WERI-Rb-1 (cell line): ENCODE measurements around the gene ARHGAP30.

Source experiments
- DNase-seq: peaks from one replicate; pipeline ENCODE4 v3.0.0-alpha.2; 2020
- H3K27ac ChIP-seq: fragments of 250-450 bp; sonication (Bioruptor Pico); 2 replicates; pipeline ENCODE4 v1.5.1; 2020; ENCODE audit warnings: mild to moderate bottlenecking, moderate library complexity
- H3K27me3 ChIP-seq: fragments of 250-450 bp; sonication (Bioruptor Pico); 2 replicates; pipeline ENCODE4 v1.5.1; 2021; ENCODE audit warnings: mild to moderate bottlenecking, low read depth, moderate library complexity; ENCODE audit not compliant: insufficient read depth, severe bottlenecking
- H3K36me3 ChIP-seq: fragments of 250-450 bp; sonication (Bioruptor Pico); 2 replicates; pipeline ENCODE4 v1.5.1; 2020; ENCODE audit warnings: mild to moderate bottlenecking, moderate library complexity
- H3K4me3 ChIP-seq: 2 replicates; pipeline ENCODE4 v1.5.1; 2011; ENCODE audit warnings: low read depth, mild to moderate bottlenecking, control low read depth, low read length
- H3K9me3 ChIP-seq: fragments of 250-450 bp; sonication (Bioruptor Pico); 2 replicates; pipeline ENCODE4 v1.5.1; 2021; ENCODE audit warnings: mild to moderate bottlenecking, moderate library complexity; ENCODE audit not compliant: severe bottlenecking
- TF ChIP-seq, protein P1 (sequence below): IDR thresholded peaks from 2 replicates; pipeline ENCODE4 v1.5.1; 2011; ENCODE audit warnings: low read depth, mild to moderate bottlenecking, control low read depth, inconsistent platforms, low read length

Gene ARHGAP30

DNA sequence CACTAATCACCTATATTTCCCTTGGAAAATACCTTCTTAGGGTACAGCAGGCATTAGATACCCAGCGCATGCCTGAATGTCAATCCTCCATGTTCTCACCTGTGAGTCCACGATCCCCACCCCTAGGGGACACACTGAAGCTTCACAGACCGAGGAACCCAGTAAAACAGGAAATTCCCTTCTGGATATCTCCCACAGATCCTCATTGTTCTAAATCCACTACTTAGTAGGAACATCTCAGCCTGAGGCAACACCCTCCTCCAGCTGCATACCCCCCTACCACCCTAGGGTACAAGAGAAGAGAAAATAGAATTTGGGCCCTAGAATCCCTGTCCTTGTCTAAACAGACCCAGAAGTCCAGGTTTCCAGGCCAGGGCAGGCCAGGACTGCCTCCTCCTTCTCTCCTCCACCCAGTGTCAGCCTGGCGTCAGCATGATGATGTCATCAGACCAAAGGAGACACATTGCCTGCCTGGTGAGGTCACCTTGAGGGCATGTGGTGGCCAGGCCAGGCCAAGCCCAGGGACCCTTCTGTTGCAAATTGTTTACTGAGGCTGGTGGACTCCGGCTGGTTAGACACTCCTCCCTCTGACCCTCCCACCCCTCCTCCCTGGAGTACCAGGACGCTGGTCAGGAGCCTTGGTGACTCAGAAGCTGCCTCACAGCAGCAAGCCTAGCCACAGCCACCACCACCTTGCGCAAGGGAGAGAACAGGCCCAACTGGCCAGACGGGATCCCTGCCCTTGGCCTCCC lies 13.5 kb upstream of the ARHGAP30 start:
- H3K27ac ChIP-seq, result peak overlapping the region; percentile 6
- TF ChIP-seq, protein P1, sequence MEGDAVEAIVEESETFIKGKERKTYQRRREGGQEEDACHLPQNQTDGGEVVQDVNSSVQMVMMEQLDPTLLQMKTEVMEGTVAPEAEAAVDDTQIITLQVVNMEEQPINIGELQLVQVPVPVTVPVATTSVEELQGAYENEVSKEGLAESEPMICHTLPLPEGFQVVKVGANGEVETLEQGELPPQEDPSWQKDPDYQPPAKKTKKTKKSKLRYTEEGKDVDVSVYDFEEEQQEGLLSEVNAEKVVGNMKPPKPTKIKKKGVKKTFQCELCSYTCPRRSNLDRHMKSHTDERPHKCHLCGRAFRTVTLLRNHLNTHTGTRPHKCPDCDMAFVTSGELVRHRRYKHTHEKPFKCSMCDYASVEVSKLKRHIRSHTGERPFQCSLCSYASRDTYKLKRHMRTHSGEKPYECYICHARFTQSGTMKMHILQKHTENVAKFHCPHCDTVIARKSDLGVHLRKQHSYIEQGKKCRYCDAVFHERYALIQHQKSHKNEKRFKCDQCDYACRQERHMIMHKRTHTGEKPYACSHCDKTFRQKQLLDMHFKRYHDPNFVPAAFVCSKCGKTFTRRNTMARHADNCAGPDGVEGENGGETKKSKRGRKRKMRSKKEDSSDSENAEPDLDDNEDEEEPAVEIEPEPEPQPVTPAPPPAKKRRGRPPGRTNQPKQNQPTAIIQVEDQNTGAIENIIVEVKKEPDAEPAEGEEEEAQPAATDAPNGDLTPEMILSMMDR, result no peak
- H3K27me3 ChIP-seq, result no peaks in the 10 kb centered on the region
- H3K4me3 ChIP-seq, result no peak overlapping the region
- no peaks in the 10 kb centered on the region for H3K36me3 ChIP-seq
- H3K9me3 ChIP-seq, result no peaks in the 10 kb centered on the region
- peak; percentile 51 for DNase-seq

- no peak for DNase-seq
- no peaks in the 10 kb centered on the region for H3K9me3 ChIP-seq
- TF ChIP-seq, protein P1, result no peak
- no peak overlapping the region for H3K4me3 ChIP-seq
- H3K27ac ChIP-seq, result no peak overlapping the region
- no peaks in the 10 kb centered on the region for H3K36me3 ChIP-seq
- no peaks in the 10 kb centered on the region for H3K27me3 ChIP-seq
Observed at GRCh38 chr1:161082483-161082882, 12.8 kb upstream of the ARHGAP30 start.

GRCh38 chr1:161081519-161081918 lies 11.8 kb upstream of the ARHGAP30 start:
- no peaks in the 10 kb centered on the region for H3K27me3 ChIP-seq
- H3K4me3 ChIP-seq, result no peak overlapping the region
- no peak overlapping the region for H3K27ac ChIP-seq
- TF ChIP-seq, protein P1, result no peak
- no peaks in the 10 kb centered on the region for H3K9me3 ChIP-seq
- DNase-seq, result no peak
- no peaks in the 10 kb centered on the region for H3K36me3 ChIP-seq

GRCh38 chr1:161080441-161081405 lies 11.0 kb upstream of the ARHGAP30 start:
- no peaks in the 10 kb centered on the region for H3K36me3 ChIP-seq
- TF ChIP-seq, protein P1, result no peak
- no peak overlapping the region for H3K4me3 ChIP-seq
- no peak for DNase-seq
- no peaks in the 10 kb centered on the region for H3K9me3 ChIP-seq
- H3K27me3 ChIP-seq, result no peaks in the 10 kb centered on the region
- H3K27ac ChIP-seq, result no peak overlapping the region

DNA sequence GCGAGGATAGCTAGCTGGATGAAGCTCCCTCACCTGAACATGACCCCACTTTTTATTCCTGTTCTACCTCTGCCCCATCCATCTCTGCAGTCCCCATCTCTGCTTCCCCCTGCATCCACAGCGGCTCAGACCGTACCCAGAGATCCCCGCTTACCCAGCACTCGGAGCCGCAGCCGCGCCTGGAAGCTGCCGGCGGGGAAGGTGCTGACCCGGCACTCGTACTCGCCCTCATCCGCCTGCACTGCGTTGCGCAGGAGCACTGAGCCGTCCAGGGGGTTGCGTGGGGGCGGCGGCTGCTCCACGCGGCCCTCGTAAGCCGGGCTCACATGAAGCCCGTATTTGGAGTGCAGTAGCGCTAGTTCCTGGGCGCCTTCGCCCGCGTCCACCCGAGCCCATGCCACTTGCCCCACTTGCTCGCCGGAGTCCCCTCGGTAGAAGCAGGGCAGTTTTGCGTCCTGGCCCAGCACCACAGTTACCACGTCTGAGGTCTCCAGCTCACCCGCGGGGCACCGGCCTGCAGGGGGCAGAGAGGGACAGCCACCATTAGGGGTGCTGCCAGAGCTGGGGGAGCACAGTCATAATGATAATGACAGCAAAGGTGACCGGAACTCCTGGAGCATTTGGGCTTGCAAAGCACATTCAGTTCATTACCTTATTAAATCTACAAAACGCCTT lies 9.9 kb upstream of the ARHGAP30 start:
- no peaks in the 10 kb centered on the region for H3K27me3 ChIP-seq
- H3K4me3 ChIP-seq, result no peak overlapping the region
- no peak overlapping the region for H3K27ac ChIP-seq
- H3K36me3 ChIP-seq, result no peaks in the 10 kb centered on the region
- no peak for DNase-seq
- TF ChIP-seq, protein P1, result peak; percentile 17; the same call in 1 of the 2 replicates
- H3K9me3 ChIP-seq, result no peaks in the 10 kb centered on the region
